Bladder microvascular endothelial cell (primary cell): Measurements from ENCODE around the gene GABRD. TPM values are rescaled to one million over a fixed set of nuclear protein-coding genes. Genes with fewer than 3 reads are reported as not detected.

ENCODE experiments used
- total RNA-seq: library from RNA; depleted of rRNA; stranded (reverse); fragments of >200 nt; gene quantifications from 2 replicates; pipeline ENCODE4 v1.2.3, GENCODE V29; 2014

GABRD gene, protein sequence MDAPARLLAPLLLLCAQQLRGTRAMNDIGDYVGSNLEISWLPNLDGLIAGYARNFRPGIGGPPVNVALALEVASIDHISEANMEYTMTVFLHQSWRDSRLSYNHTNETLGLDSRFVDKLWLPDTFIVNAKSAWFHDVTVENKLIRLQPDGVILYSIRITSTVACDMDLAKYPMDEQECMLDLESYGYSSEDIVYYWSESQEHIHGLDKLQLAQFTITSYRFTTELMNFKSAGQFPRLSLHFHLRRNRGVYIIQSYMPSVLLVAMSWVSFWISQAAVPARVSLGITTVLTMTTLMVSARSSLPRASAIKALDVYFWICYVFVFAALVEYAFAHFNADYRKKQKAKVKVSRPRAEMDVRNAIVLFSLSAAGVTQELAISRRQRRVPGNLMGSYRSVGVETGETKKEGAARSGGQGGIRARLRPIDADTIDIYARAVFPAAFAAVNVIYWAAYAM
- 0.13 and 0.81 TPM in 2 replicates for total RNA-seq

DNA sequence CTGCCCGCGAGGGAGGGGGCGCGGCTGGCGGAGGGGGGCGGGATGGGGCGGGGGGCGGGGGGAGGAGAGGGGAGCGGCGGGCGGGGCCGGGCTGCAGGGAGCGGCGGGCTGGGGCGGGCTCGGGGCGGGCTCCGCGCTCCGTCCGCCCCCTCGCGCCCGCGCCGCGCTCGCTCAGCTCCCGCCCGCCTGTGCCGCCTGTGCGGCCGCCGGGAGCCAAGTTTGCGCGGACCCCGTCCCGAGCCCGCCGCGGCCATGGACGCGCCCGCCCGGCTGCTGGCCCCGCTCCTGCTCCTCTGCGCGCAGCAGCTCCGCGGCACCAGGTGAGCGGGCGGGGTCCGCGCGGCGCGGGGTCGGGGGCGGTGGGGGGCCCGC is at the start of gene GABRD:
Gene GABRD (plus strand): TSS at position 174 of the 372 bp plus-strand sequence. CDS start 79 bp downstream, at position 253.

DNA sequence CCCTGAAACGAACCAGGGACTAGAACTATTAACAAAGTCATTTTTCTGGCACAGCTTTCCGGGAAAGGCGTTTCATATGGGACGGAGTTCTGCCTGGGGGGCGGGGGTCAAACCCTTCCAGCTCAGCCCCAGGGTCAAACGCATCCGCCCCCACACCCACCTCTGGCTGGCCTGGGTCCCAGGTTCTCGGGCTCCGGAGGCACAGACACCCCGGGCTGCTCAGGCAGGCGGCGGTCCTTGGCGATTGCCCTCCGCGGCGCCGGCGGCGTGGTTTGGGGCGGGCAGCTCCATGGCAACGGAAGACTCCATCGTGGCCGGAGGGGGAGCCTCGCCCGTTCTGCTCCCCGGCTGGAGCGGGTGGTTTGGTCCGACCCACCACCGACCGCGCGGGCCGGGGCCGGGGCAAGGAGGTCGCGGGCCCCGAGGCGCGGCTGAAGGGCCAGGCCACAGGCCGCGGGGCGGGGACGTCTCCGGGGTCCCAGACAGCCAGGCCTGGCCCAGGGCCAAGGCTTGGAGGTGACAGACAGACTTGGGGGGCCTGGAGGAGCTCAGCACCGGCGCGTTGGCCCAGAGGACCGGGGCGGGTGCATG is 15.5 kb upstream of the GABRD start, which contains the start of gene CFAP74:
Gene CFAP74 (minus strand): TSS at position 246 of the 591 bp plus-strand sequence. CDS start 12,830 bp downstream, outside the sequence.

DNA sequence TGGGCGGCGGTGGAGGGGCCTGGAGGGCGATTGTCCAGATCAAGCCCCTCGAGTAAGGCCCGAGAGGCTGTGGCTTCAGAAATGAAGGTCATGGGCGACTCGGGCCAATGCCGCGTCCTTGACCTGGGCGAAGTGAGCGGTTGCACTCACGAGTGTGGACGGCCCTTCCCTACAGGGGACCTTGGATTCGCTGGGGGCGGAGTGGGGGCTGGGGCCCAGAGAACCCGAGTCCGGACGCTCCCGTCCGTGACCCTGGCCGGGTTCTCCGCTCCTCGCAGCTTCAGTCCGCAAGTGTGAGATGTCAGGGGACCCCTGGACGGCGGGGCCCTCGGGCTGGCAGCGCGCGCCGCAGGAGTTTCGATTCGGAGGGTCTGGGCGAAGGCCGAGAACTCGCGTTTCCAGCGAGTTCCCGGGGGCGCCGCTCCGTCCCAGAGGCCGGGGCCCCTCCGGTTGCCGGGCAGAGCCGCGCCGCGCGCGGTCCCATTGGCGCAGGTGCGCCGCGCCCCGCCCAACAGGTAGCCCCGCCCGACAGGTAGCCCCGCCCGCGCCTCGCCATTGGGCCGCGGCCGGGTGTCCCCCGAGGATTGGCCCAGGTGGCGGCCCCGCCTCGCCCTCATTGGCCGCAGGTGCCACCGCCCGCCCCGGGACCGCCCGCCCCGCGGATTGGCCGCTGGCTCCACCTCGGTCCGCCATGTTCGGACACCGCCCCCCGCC is 30.7 kb downstream of the GABRD start, which contains the start of gene PRKCZ:
Gene PRKCZ (plus strand): TSS at position 694 of the 714 bp plus-strand sequence. CDS start 220 bp downstream, outside the sequence.

Other genes starting within 250 kb of the GABRD start
- gene NADK, start 240.9 kb upstream of the GABRD start, total RNA-seq = 39.2 and 75.2 TPM in 2 replicates
- gene GNB1, start 128.3 kb upstream of the GABRD start, total RNA-seq = 78.7 and 202 TPM in 2 replicates
- gene CALML6, start 104.1 kb upstream of the GABRD start, total RNA-seq = 0.06 and 0.32 TPM in 2 replicates
- gene TMEM52, start 100.1 kb upstream of the GABRD start, total RNA-seq = 0.13 TPM in 1 of 2 replicates, not detected in the other
- gene CFAP74, start 15.6 kb upstream of the GABRD start, total RNA-seq = not detected in 2 replicates
- 1.6 and 28.6 TPM in 2 replicates for gene PRKCZ, start 31.1 kb downstream of the GABRD start, total RNA-seq
- 12.2 and 15.7 TPM in 2 replicates for gene FAAP20, start 175.4 kb downstream of the GABRD start, total RNA-seq
- gene SKI, start 209.0 kb downstream of the GABRD start, total RNA-seq = 15.5 and 28.3 TPM in 2 replicates